Stimulated activated CD8-positive, alpha-beta memory T cell treated with anti-CD3 and anti-CD28 coated beads, Interleukin-2, amount 100 ng/mL, for 48 hours (primary cell): ENCODE measurements around the gene CARTPT.

Source experiments
- DNase-seq, 2 donors: peaks; one replicate each; pipeline ENCODE4 v3.0.0-alpha.2; 2020; ENCODE audit warnings: low read depth in 2 of 2

The CARTPT gene

DNA sequence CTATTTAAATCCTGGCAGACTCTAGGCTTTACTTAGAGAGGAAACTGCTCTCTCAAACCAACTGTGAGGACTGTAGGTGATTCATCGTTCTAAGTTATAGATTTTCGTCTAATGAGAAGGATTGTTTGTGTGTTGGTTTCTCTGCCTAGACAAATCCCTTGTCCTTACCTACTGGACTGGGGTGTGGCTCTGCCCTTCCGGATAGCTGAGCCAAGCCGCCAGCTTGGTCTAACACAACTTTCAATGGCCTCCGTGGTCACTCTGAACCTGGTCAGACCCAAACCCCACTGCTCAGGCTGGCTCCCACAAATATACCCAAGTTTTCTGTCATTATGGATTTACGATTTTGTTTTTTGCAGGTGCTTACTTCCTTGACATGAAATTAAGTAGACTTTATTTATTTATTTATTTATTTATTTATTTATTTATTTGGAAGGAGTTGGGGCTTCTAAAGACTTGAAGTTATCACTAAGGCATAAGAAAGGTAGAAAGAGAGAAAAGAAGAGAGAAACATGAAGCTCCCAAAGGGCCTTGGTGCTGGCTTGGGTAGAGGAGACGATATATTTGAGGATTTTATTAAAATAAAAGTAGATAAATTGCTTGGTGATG, 19.0 kb downstream of the CARTPT start:
- no peak for DNase-seq

DNA sequence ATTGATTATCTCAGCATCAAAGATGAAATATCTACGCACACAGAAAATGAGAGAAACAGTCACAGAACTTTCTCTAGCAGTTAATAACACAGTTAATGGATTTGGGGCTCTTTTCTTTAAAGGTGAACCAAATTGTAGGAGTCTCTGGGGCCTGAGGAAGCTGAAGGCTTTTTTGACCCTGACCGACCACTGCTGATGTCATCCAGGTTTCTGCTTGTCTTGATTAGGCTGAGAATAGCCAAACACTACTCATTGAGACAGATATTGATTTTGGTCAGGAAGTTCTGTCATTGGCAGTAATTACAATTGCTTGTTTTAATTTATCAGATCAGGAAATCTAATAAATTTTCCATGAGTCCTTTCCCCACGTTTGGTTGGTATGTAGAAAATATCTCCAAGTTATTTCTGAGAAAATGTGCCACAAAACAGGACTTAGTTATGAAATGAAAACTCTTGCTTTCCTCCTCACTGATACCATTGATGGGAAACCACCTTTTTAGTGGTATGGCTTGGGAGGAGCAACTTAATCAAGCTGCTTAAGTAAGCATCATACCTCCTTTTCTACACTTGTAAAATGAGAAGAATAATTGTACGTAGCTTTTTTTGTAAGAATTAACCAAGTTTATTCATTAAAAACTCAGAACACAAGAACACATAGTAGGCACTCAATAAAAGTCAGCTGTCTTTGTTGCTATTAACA, 19.7 kb downstream of the CARTPT start:
- DNase-seq: no peak

DNA sequence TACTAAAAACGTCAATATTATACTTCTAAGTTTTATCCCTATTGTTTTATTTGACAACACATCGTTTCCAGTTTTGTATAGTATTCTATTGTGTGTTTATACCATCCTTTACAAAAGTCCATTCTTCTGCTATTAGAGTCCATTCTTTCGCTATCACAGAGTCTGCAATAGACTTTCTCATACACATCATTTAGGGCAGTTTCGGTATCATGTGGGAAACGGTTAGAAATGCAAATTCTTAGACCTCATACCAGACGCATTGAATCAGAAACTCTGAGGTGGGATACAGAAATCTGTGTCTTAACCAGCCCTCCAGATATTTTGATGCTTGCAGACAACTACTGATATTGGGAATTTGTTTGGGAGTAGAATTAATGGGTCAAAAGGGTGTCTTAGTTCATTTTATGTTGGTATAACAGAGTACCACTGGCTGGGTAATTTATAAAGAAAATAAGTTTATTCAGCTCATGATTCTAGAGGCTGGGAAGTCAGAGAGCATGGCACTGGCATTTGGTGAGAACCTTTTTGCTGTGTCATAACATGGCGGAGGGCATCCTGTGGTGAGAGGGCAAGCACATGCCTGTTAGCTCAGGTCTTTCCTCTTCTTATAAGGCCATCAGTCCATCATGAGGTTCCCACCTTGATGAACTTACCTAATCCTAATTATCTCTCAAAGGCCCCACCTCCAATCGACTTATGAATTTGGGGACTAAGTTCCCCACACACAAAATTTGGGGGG, 21.1 kb downstream of the CARTPT start:
- DNase-seq: no peak

DNA sequence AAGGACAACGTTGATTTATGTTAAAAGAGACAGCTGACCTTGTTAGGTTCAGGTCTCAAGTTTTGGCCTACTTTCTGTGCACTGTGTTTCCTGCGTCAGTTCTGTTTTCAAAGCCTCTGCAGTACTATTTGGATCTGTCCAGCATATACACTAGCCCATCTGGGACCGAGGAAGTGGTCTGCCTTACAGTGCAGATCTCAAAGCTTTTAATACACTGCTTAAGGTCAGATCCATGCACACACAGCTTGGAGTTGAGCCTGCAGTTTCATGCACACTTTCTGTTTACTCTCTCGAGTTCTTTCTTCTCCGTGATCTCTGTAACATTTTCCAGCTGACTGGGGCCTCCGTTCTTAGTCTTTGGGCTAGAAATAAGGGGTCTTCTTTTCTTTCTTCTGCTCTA, 24.1 kb downstream of the CARTPT start:
- DNase-seq: no peak

DNA sequence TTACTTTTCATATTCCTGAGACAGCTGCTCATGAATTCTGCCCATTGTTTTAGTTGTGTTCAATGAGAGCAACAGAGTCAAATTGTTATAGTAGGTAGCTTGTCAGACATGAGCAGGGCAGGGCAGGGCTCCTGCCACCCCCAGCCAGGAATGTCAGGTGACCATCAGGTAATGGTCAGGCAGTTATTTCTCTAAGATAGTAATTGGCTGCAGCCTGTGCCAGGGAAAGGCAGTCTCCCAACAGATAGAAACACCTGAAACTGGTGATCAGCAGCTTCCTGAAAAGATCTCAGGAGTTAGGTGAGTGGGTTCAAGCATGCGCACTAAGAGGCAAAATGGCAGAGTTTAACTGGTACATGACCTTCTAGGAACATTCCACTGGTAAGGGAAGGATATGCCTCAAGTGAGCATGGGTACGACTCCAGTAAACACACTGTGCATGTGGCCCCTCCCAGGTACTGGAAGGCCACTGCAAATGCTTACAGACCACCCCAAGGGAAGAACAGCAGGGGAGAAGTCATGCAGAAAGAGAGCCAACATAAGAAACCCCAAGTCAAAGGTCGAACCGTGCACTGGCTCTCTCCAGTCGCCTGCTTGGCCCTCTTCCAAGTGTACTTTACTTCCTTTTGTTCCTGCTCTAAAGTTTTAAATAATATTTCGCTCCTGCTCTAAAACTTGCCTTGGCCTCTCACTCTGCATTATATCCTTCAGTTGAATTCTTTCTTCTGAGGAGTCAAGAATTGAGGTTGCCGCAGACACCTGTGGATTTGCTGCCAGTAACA, 25.1 kb downstream of the CARTPT start:
- no peak for DNase-seq

DNA sequence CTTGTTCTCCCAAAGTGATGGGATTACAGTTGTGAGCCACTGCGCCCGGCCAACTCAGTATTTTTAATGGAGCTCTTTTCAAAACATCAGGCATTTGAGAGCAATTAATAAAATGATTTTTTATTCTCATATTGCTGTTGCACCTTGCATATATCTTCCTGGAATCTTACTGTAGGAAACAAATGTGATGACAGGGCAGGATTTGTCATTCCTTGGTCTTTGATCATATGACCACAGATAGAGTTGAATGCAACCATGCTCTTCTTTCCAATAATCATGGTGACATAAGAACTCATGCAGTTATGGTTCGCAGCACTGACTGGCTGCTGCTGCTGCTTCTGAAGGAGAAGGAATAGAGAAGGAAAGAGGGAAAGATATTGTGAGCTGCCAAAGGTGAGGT, 28.1 kb downstream of the CARTPT start:
- no peak for DNase-seq

DNA sequence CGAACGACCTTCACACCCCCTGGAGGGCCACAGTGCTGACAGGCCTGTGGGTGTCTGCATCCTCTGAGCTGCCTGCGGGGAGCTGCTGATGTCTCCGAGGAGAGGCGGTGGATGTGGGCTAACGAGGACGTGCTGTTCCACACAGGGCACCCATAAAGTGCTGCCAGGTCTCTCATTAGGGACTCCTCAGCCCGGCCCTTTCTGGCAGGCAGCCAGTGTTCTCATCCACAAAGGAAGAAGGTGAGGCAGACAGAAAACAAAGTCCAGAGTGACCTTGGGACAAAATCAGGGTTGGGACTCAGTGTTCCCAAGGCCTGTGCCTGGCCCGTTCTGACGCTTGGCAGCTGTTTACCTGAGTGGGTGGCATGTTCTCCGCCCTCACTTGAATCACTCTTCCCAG, 29.3 kb downstream of the CARTPT start:
- no peak for DNase-seq

DNA sequence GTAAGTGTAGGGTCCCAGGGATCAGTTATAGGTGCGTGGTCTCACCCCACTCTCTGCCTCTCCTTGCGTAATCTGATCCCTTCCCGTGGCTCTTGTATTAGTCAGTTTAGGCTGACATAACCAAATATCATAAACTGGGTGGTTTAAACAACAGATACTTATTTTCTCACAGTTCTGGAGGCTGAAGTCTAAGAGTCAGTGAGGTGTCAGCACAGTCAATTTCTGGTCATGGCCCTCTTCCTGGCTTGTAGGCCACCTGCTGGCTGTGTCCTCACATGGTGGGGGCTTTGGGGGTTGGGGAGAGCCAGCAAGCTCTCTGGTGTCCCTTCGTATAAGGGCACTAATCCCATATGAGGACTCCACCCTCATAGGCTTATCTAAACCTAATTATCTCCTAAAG, 32.3 kb downstream of the CARTPT start:
- no peak for DNase-seq

DNA sequence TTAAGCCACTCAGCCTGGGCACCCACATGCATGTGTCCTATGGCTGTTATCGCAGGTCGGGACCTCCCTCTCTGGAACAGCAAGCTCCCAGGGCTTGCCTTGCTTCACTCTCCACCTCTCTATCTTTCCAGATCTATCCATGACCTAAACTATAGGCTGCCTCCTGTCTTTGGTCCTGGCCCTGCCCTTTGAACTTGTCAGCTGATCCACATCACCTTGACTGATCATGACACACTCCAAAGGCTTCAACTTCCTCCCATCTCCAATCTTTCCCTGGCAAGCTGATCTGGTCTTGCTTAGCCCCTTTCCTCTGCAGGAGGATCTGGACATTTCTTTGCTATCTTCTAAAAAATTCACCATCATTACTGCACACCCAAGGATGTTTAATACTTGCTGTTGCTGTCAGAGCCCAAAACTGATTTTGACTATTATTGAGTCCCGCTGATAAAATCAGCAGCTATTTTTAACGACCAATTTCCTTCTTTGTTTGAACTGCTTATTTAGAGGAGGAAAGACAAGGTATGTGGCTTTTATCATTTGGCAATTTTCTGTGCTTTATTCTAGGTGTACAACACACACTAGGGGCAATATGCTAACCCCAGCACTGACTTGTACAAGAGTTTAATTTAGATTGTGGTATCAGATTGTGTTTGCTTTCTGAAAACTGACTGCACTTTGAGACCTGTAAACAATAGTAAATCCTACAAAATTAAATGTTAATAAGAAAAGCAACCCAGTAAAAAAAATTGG, 33.5 kb downstream of the CARTPT start:
- DNase-seq: no peak

DNA sequence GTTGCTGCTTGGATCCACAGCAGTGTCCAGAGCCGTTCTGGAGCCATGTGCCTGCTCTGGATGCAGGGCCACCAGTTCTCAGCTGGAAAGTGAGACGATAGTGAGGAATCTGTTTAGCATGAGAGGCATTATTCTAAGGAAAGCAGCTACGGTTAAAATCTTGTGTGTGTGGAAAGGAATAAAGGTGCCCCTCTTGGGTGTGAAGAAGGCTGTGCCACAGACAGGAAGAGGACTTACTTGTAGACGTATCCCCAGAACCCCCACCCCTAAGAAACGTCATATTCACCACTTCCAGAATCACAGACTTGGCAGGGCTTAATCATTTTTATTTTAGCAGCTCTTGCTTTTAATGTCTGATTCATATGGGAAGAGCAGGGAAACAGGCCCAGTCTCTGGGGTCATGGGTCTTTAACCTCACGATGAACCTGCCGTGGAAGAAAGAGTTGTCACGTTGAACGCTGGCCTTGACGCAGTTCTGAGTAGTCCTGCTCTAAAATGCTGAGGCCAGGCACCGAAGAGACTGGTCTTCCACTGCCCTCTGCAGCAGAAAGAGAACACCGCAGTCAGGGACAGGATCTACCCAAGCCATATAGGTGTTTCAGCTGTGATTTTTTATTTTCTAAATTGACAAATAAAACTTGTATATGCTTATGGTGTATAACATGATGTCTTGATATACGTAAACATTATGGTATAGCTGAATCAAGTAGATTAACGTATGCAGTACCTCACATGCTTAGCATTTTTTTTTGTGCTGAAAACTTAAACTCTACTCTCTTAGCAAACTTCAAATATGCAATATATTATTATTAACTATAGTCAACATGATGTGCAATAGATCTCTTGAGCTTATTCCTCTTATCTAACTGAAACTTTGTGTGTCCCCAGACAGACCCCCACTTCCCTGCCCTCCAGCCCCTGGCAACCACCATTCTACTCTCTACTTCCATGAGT, 38.8 kb downstream of the CARTPT start:
- DNase-seq: peak in 1 of 2 donors; percentile 17

DNA sequence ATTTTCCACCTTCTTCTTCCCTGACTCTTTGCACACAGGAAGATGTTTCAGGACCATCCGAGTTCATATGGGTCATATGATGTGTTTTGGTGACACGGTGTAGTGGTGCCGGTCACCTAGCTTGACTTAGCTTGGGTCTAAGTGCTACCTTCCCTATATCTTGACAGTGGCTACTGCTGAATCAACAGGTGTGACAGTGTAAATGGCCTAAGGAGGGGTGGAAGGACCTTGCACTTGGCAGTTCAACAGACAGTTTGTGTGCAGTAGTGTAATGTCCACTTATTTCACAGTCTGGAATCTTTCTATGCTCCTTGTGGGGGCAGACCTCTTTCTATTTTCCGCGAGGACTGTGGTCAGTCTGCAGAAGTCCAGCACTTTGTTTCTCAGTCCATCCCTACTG, 43.8 kb downstream of the CARTPT start:
- DNase-seq: no peak

DNA sequence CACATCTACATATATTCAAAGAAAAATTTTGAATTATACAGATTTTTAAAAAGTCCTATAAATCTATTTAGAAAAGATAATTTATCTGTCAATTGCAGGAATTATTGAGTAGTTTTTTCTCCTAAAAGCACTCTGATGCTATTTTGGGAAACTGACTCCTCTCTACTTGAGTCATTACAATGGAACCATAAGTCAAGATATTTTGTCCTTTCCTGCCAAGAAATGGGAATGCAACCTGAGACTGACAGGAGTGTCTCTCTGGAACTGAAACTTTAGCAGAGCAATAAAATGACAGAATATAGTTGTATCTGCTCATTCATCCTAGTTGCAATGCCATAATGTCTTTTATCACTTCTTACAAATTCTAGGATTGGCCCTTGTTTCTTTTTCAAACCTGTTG, 48.6 kb downstream of the CARTPT start:
- no peak for DNase-seq

DNA sequence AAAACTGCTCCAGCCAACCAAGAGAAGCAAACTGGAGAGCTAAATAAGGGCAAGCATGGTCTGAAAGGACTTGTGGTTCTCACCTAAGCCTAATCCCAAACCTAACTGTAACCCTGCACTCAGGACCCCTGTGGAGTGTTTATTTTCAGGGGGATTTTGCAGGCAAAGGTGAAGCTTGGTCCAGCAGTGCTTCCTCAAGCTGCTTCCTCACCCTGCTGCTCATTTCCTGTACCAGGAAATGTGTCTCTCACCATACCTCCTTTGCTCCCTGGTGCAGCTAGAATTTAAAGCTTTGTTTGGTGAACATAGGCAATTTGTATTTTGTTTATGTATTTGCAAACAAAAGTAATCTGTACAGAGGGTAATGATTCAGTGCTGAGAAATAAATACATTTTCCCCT, 50.2 kb downstream of the CARTPT start:
- DNase-seq: no peak

DNA sequence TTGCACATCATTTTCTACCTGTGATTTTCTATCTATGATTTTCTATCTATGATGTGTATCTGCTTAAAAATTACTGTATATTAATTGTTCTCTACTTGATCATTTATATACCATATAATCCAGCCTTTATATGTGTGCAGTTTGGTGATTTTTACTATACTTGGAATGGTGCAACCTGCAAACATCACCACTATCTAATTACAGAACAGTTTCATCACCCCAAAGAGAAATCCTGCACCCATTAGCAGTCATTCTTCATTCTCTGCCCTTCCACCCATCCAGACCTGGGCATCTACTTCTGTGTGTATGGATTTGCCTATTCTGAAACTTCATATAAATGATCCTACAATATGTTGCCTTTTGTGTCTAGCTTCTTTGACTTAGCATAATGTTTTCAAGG, 51.3 kb downstream of the CARTPT start:
- no peak for DNase-seq
